OCI-LY3 (cell line): ENCODE measurements around the gene CR1L.
"Not testable (repeated sequence)": the region's sequence is repeated elsewhere in the genome, so short reads cannot be mapped to it uniquely, and the experiment has no call there.

Experiments used
- EZH2phosphoT487 ChIP-seq: fragments of 200-600 bp; shearing (Covaris generic); IDR thresholded peaks from 2 replicates; pipeline ENCODE4 v1.6.1; 2018; ENCODE audit warnings: antibody characterized with exemption, mixed run types, low read depth
- TF ChIP-seq, protein P1 (sequence below): fragments of 200-600, 300-600 bp; sonication (generic); IDR thresholded peaks from 2 replicates; pipeline ENCODE4 v1.5.1; 2014; ENCODE audit warnings: antibody characterized with exemption, low read length, low read depth

DNA sequence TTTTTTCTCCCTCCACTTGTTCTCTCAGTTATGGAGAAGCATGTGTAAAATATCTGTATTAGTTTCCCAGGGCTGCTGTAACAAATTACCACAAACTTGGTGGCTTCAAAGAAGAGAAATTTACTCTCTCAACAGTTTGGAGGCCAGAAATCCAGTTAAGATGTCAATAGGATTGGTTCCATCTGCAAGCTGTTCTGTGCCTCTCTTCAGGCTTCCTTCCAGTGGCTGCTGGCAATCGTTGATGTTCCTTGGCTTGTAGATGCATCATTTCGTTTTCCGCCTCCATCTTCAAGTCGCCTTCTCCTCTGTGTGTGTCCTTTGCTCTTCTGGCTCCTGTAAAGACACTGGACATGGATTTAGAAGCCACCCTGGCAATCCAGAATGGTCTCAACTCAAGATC is 45.6 kb downstream of the CR1L start:
- TF ChIP-seq, protein P1, sequence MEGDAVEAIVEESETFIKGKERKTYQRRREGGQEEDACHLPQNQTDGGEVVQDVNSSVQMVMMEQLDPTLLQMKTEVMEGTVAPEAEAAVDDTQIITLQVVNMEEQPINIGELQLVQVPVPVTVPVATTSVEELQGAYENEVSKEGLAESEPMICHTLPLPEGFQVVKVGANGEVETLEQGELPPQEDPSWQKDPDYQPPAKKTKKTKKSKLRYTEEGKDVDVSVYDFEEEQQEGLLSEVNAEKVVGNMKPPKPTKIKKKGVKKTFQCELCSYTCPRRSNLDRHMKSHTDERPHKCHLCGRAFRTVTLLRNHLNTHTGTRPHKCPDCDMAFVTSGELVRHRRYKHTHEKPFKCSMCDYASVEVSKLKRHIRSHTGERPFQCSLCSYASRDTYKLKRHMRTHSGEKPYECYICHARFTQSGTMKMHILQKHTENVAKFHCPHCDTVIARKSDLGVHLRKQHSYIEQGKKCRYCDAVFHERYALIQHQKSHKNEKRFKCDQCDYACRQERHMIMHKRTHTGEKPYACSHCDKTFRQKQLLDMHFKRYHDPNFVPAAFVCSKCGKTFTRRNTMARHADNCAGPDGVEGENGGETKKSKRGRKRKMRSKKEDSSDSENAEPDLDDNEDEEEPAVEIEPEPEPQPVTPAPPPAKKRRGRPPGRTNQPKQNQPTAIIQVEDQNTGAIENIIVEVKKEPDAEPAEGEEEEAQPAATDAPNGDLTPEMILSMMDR: not testable (repeated sequence)
- not testable (repeated sequence) for TF ChIP-seq EZH2phosphoT487
